Hematopoietic multipotent progenitor cell treated with erythropoietin and hydrocortisone succinate and interleukin-3 and kit ligand, for 6 days (in vitro differentiated cells): ENCODE results near the gene ADPRH.
A peak's percentile ranks its signal among the peaks of the same experiment; 100 is the strongest.
"Not testable (repeated sequence)": the region's sequence is repeated elsewhere in the genome, so short reads cannot be mapped to it uniquely, and the experiment has no call there.

Experiments used
- DNase-seq: peaks from one replicate; pipeline ENCODE4 v3.0.0-alpha.2; 2015

Gene ADPRH

DNA sequence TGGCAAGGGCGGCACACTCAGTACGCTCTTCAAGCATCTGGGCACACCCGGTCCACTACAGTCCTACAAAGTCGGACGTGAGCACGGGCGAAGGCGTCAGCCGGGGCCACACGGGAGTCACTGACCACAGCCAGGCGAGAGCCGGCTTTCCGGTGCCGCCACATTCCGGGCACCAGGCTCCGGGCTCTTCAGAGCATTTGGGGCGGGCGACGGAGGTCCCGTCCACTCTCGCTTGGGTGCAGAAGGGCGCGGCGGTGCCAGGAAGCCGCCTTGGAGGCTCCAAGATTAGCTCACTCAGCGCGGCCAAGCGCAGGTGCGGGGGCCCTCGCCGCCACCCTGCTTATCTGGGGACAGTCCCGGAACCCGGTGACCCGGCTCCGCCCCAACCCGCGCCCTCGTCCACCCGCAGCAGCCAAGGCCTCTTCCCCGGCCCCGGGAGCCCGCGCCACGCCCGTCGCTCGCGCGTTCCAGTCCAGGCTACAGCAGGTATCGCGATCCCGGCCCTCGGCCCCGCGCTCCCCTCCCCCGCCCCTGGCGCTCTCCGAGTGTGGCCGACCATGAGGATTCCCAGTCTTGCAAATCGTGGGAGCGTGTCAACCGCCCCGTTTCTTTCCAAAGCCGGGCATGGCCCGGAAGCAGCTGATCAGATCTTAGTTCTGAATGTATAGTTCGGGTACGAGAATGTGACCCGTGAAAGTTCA lies at the start of gene ADPRH:
TSS of gene ADPRH (plus strand) at position 127 of the 701 bp plus-strand sequence. CDS start 2,678 bp downstream, outside the sequence.
- DNase-seq = peak; percentile 68

DNA sequence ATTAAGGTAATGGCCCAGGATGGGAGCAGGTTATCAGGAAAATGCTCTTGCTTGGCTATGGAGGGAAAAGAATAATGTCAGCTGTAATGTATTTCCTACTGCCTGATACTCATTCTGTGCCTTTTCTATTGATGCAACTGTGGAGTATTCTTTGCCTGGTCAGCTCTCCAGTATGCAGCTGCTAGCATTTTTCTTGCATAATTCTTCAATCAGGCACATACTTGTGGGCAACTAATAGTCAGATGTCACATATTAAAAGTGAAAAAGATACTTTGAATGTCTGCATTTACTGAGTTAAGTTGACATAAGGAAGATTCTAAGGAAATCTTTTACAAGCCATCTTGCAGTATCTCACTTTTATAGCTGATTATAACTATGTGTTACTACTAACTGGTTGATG lies 49.4 kb upstream of the ADPRH start:
- no peak for DNase-seq

DNA sequence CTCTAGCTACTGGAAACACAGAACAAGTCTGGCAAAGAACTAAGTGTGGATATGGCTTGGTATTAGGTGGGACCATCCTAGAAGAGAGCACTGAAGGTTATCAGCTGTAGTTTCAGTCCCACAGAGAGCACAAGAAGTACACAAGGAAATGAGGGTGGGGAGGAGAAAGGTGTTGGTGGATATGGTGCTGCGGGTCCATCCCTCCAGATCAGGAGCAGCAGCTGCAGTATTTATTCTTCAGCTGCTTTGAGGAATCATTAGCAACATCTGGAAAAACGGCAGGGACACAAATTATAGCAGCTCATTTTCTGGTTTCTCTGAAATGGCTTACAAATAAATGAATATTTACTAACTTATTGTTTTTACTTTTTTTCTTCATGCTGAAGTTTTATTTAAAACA lies 48.8 kb upstream of the ADPRH start:
- no peak for DNase-seq

DNA sequence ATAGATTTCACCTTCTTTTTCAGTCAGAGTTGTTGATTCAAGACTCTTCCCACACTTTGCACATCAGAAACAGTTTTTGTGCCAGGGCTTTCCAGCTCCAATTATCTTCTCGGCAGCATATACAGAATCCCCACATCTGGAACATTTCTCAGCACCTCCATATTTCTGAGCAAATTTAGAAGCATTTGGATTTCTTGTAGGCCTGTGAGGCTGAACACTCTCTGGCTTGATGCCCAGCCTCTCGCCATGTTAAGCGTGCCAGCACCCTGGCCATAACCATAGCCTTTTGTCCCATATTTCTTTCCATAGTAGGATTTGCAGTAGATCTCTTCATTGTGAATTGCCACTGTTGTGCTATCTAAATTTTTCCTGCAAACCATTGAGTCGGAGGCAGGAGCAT lies 48.1 kb upstream of the ADPRH start:
- no peak for DNase-seq

DNA sequence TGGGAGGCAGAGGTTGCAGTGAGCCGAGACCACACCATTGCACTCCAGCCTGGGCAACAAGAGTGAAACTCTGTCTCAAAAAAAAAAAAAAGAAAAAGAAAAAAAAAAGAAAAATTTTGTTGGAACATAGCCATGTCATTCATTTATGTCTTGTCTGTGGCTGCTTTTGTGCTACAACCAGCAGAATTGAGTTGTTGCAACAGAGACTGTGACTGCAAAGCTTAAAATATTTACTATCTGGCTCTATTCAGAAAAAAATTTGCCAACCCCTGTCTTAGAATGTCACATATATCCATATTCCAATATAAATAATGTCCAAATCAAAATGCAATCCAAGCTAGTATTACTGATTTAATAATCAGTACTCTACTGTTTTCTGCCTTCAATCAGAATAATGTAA lies 45.0 kb upstream of the ADPRH start:
- DNase-seq = no peak

DNA sequence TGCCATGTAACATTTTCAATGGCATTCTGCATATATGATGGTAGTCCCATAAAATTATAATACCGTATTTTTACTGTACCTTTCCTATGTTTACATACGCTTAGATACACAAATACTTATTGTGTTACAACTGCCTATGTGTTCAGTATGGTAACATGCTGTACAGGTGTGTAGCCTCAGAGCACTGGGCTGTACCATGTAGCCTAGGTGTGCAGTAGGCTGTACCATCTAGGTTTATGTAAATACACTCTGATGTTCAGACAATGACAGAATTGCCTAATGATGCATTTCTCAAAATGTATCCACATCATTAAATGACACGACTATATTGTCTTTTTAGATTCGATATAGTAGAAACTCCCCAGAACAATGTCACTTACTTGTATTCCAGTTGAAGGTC lies 42.5 kb upstream of the ADPRH start:
- no peak for DNase-seq

DNA sequence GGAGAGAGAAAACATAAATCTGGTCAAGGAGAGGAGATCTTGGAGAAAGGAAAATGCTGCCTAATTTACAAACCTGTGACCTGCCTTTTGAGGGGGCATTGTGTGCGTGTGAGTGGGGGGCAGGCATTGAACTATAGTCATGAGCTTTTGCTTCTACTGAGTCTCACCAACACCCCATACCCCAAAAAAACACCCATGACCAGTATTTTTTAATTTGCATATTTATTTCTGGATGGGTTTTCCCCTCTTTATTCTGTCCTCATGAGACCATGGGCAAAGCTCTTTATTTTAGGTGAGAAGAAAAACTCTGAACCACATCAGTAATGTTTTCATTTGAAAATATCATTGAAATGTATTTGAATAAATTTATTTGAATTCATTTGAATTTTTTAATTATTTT lies 40.5 kb upstream of the ADPRH start:
- no peak for DNase-seq

DNA sequence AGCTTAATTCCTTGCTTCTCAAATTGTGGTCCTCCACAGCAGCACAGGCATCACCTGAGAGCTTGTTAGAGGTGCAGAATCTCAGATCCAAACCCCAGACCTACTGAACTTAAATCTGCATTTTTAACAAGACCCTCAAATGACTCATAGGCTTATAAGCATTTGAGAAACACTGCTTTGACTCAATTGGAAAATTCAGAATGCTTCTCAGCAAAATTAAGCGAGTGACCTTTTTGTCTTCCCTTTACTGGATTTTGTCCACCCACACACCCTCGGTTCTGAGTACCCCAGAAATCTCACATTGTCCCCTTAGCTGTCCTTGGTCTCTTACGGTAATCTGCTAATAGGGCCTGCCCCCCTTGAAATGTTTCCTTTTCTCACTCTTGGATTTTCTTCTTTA lies 37.7 kb upstream of the ADPRH start:
- DNase-seq = no peak

DNA sequence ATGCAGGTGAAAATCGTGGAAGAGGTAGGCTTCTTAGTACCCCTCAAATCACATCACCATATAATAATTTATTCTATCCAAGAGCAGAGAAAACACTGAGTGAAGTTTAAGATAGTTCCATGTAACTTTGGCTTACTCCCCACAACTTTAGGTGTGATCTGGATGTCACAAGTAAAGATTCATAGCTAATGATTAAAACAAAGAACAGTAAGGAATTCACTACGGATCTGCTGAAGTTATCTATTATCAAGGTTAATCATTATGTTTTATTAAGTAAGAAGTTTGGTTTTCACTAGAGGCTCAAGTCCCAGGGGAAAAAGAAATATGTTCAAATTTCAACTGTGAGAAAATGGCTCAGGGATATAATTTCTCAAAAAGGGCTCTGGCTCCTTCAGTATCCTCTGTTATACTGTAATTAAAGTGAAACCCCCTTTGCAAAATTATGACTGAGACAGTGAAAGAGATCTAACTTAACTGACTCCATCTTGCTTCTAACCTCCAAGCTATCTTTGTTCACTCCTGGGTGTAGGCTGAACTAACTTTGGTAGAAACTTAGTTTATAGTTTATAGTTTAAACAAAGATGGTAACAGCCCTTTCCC lies 37.0 kb upstream of the ADPRH start:
- no peak for DNase-seq

DNA sequence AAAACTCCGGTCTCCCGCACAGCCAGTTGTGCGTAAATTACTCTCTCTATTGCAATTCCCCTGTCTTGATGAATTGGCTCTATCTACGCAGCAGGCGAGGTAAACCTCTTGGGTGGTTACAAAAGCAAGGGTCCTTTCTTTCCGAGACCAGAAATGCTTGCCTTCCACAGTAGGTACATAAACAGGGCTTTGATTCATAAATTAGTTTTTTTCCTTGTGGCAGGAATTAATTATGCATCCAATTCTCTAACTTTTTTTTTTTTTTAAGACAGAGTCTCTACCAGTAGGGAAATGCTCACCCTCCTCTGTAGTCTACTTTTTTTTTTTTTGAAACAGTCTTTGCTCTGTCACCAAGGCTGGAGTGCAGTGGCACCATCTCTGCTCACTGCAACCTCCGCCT lies 36.1 kb upstream of the ADPRH start:
- no peak for DNase-seq

DNA sequence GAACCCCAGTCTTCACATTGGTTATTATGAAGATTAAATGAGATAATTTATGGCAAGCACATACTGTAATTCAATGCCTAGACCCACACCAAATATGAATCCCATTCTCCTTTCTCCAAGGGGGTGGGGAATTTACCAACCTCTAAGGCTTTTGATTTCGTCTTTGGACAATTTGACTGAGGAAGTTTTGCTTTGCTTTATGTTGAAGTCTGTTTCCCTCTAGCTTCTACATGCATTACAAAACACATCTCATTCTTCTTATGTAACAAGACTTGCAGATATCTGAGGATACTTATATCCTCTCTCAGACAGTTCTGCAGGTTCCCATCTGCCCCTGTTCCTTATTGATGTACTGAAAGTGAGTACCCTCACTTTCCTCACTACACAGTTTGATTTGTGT lies 32.1 kb upstream of the ADPRH start:
- no peak for DNase-seq

DNA sequence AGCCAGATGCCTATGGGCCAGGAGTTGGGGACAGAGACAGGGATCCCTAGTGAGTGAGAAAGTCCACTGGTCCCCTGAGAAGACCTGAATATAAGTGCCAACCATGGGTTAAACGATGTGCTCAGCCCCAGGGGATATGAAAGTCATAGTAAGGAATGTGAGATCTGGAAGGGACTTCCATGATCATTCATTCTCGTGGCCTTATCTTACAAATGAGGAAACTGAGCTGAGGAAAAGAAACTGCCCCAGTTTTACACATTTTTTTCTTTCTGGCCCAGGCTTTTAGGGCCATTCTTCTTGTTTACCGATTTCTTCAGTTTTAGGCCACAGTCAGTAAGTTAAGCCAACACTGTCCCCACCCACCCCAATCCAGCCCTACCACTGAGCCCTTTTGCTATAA lies 31.0 kb upstream of the ADPRH start:
- DNase-seq = no peak

DNA sequence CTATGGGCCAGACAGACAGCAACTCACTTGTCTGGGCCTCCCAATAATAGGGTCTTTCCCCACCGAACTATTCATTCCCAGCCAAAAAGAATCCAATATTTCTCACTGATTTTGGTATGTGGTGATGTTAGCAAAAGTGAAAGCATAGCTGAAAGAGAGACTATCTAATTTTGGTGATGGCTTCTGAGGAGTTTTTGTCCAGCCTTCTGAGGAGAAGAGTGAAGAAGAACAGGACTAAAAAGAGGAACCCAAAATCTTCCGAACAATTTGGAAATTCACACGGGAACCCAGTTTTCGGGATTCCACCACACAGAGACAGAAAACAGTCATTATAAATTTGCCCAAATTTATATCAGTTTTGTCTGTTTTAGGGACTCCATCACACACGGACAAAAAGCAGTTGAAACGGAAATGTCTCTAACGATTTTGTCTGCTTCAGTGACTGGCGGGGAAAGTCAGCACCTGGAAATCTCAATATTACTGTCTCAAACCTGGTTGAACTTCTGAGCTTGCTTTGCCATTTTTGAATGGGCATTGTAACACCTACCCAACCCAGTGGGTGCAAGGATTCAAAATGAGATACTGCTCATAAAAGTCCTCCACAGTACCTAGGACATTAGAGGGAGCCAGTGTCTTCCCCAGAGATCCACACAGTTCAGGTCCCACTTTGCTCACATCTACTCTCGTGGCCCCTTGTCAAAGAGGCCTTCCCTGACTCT lies 28.9 kb upstream of the ADPRH start:
- DNase-seq = no peak

DNA sequence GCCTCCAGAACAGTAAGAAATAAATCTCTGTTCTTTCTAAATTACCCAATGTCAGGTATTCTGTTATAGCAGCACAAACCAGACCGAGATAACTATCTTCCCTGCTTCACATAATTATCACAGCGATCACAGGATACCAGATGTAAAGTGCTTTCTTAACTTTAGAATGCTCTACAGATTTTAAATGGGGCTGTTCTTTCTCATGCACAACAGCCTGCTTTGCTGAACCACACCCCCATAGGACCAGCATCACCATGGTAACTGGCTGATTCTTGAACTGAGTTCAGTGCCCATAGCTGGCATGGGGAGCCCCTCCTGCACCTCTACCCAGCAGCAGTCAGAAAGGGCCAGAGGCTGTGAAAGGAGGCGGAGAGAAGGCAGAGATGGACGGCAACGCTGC lies 27.7 kb upstream of the ADPRH start:
- no peak for DNase-seq

DNA sequence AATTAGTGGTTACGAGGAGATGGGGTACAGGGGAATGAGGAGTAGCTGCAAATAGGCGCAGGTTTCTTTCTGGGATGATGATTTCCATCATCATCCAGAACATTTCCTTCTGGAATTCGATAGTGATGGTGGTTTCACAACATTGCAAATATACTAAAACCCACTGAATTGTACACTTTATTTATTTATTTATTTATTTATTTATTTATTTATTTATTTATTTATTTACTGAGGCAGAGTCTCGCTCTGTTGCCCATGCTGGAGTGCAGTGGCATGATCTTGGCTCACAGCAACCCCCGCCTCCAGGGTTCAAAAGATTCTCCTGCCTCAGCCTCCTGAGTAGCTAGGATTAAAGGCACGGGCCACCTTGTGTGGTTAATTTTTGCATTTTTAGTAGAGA lies 26.4 kb upstream of the ADPRH start:
- DNase-seq = not testable (repeated sequence)

DNA sequence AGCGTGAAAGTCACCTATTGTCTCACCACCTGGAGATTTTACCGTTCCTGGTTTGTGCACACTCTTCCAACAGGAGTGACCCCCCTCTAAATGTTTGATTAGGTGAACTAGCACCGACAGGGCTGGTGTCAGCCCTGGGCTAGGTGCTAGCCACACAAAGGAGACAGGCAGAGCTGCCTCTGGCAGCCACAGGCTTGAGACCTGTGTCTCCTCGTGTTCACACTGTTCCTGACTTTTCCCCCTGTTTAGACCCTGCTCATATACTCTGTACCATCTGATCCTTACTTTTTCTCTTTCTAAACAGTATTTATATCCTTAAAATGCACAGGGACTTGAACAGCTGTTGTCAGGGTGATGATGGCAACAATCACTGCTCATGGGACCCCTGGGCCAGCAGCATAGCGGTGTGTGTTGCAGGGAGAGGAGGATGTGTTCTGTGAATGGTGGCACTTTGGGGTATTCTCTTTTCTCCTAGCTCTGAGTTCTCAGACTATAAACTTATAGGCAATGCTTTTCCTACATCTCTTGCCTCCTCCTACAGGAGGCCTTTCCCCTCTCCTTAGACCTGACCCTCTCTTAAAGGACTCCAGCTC lies 25.4 kb upstream of the ADPRH start:
- no peak for DNase-seq

DNA sequence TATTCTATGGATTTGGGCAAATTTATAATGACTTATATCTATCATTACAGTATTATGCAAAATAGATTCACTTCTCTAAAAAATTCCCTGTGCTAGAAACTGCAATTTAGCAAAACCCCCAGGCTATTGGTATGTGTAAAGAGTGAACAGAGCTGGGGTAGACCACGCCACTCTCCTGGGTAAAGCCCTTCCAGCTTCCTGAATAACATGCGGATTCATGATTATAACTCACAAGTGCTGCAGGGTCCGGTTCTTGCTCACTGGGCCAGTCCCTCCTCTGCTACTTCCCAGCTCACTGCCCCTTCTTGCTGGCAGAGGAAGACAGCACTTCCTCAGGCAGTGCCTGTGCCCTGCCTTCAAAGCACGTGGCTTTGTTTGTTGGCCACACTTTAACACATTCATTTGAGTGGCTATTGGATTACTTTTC lies 24.0 kb upstream of the ADPRH start:
- DNase-seq = no peak

DNA sequence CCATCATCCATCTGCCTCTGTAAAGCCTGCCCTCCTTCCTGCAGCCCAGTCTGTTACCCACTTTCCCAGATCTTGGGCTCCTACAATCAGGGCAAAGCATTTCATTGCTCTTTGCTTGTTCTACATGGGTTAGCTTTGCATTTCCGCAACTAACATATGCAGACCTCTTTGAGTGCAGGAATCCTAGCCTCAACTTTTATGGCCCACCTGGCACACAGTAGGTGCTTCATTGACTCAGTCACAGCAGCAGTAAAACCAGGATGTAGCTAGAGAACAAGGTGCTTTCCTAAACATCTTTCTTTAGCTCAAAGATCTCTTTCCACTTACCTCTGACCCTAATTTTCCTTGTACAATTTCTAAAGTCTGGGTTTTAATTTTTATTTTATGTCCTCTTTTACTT lies 23.4 kb upstream of the ADPRH start:
- DNase-seq = no peak

DNA sequence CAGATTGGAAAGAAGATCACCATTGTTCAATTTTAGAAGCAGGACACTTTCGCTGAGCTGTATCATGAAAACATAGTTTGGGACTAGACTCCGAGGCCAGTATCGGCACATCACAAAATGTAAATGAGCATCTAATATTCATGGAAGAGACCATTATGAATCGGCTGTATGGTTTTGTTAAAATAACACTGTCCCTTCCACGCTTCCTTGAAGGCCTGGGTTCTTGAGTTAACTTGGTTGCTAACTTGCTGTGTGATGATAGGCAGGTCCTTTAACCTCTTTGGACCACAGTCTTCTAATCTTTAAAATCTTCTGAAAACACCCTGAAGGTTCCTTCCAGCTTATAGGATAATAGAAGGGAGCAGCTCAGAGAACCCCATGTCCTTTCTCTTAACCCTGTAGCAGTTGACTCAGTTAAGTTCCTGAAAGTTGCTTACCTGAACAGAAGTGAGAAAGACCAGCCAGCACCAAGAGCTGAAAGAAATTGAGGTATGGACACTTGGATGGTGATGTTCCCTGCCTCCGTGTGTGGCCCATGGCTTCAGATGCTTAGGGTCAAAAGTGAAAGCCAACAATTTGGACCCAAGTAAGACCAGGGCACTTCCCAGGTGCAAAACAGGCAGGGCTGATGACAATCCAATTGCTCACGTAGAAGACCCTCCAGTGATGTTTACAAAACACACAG lies 22.0 kb upstream of the ADPRH start:
- DNase-seq = no peak

DNA sequence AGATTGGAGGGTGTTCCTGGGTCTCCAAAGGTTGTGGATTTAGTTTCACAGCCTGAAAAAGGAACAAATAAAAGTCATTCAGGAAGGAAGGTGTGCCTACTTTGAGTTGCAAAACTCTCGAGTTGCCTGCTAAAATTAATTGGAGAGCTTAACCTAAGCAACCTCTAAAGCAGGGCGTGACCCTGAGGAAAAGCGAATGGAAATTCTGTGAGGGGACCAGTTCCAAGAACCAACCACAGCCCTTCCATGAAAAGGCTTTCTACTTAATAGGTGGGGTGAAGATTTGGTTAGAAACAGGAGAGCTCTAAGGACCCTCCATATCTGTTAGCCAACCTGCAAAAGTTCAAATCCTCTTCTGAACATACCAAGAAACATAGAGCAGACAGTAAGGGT lies 21.4 kb upstream of the ADPRH start:
- peak; percentile 68 for DNase-seq

DNA sequence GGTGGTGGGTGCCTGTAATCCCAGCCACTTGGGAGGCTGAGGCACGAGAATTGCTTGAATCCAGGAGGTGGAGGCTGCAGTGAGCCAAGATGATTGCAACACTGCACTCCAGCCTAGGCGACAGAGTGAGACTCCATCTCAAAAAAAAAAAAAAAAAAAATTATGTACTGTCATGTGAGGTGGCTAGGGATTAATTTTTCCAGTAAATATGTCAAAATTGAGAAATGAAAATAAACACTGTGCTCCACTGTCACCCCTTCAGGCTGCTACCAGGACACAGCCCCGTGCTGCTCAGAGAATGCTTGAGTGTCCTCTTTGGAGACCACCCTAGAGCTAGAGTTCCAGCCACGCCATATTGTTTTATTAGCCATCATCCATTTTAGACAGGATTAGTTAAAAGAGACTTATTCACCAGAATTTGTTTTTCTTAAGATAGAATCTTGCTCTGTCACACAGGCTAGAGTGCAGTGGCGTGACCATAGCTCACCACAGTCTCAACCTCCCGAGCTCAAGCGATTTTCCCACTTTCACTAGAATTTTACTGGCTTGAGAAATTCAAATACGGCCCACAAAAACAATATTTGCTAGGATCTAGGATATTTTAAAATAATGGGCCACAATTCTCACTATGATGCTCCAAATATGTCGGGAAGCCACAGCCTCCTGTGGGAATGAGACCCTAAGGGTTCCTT lies 20.5 kb upstream of the ADPRH start:
- no peak for DNase-seq

DNA sequence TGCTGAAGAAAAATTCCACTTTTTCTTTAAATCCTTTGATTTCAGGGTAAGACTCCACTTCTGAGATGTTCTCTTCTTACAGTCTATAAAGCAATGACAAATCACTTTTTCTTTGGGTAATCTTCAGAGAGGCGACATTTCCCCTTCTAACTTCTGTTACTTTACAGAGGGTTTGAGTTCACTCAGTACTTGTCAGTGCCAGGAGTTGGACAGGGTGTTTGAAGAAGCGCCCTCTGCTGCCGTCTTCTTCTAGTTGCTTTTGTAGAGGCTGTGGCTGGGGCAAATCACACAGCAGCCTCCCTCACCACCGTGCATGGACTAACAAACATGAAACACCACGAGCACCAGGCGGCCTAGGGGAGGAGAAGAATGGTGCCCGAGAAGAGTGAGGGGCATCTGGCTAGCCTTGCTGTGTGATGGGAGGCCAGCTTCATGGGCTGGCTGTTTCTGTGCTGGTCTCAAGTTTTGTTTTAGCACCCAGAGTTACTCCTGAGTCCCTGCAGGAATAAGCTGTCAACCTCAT lies 19.8 kb upstream of the ADPRH start, which contains the start of gene CD80:
TSS of gene CD80 (minus strand) at position 174 of the 523 bp plus-strand sequence. CDS start 1,886 bp downstream, outside the sequence.
- peak; percentile 90 for DNase-seq
